Measurements from ENCODE around the gene MARCHF11.

Gene MARCHF11

GRCh38 chr5:16144416-16144815, 35.2 kb downstream of the MARCHF11 start:
- DNase-seq (ENCODE audit: extremely low read depth, low read depth), result no peak
- TF ChIP-seq CTCF (IDR thresholded peaks at IDR 0.05; ENCODE audit: low read depth, low read length), result no peak

- no peak for TF ChIP-seq CTCF (IDR thresholded peaks at IDR 0.05; ENCODE audit: low read depth, low read length)
- no peak for DNase-seq (ENCODE audit: extremely low read depth, low read depth)
Measured at GRCh38 chr5:16143361-16144049, 36.1 kb downstream of the MARCHF11 start.

GRCh38 chr5:16140944-16141343, 38.6 kb downstream of the MARCHF11 start:
- DNase-seq (ENCODE audit: extremely low read depth, low read depth), result no peak
- TF ChIP-seq CTCF (IDR thresholded peaks at IDR 0.05; ENCODE audit: low read depth, low read length), result no peak

GRCh38 chr5:16140417-16140816, 39.2 kb downstream of the MARCHF11 start:
- TF ChIP-seq CTCF (IDR thresholded peaks at IDR 0.05; ENCODE audit: low read depth, low read length), result no peak
- DNase-seq (ENCODE audit: extremely low read depth, low read depth), result no peak

GRCh38 chr5:16137177-16137576, 42.4 kb downstream of the MARCHF11 start:
- no peak for DNase-seq (ENCODE audit: extremely low read depth, low read depth)
- TF ChIP-seq CTCF (IDR thresholded peaks at IDR 0.05; ENCODE audit: low read depth, low read length), result no peak

GRCh38 chr5:16135506-16135905, 44.1 kb downstream of the MARCHF11 start:
- no peak for TF ChIP-seq CTCF (IDR thresholded peaks at IDR 0.05; ENCODE audit: low read depth, low read length)
- no peak for DNase-seq (ENCODE audit: extremely low read depth, low read depth)

- DNase-seq (ENCODE audit: extremely low read depth, low read depth), result no peak
- TF ChIP-seq CTCF (IDR thresholded peaks at IDR 0.05; ENCODE audit: low read depth, low read length), result no peak
Measured at GRCh38 chr5:16135003-16135402, 44.6 kb downstream of the MARCHF11 start.

All from AG09319 (cell line).